Germinal center (tissue), 1 donor: ENCODE measurements around the gene FOXK1.

Experiments
- DNase-seq: peaks from one replicate; pipeline ENCODE4 v3.0.0; 2012; ENCODE audit warnings: mixed read lengths, low spot score

FOXK1 gene

DNA sequence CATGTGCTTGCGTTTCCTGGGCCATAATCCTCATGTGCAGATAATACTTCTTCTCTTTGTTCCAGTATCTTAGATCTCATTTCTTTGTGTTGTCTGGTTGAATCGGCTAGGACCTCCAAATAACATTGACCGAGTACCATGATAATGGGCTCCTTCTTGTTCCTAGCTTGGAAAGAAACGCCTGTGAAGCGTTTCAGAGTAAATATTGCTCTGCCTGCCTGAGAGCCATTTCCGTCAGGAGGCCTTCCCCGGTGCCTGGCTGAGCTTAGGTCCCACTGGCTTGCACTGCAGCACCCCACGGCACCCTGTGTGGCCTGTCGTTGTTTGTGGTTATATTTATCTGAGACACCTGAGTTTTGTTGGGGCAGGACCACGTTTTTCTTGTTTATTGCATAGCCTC, 17.7 kb downstream of the FOXK1 start:
- no peak for DNase-seq

DNA sequence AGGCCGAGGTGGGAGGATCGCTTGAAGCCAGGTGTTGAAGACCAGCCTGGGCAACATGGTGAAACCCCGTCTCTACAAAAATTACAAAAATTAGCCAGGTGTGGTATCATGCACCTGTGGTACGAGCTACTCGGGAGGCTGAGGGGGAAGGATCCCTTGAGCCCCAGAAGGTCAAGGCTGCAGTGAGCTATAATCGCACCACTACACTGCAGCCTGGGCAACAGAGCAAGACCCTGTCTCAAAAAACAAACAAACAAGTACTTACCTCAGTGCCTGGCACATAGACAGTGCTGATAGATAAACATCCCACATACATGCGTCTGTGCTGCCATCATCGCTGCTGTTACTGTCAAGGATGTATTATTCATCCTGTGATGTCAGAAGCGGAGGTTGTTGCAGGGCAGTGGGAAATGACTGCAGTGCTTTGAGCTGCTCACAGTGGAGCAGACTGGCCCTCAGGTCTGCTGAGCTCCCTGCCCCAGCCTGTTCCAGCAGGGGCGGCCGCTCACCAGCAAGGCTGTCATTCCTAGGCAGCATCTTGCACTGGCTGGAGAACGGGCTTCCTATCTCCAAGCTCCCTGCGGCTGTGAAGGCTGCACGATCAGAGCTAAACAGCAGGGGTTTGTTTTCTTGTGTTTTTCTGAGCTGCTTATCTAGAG, 18.6 kb downstream of the FOXK1 start:
- no peak for DNase-seq

DNA sequence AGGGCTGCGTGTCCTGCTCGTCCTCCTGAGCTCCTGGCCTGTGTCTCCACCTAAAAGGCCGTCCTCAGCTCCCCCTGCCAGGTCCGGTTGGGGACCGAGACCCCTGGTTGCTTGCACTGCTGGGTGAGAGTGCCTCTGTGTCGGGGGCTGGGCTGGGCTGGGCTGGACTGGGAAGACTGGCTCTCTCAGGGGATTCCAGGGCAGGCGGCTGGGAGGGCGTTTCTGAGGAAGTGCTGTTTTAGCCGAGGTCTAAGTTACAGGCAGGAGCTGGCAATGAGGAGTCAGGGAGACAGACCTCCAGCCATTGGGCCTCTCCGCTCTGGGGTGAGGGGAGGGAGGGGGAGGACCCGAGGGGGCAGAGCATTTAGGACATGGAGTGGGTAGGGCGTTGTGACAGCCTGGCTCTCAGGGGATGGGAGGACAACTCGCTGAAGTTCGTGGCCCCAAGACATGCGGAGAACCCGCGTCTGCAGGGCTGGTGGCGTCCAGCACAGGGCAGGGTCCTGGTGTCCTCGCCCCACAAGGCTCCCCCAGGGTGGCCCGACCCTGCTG, 20.9 kb downstream of the FOXK1 start:
- DNase-seq: no peak

DNA sequence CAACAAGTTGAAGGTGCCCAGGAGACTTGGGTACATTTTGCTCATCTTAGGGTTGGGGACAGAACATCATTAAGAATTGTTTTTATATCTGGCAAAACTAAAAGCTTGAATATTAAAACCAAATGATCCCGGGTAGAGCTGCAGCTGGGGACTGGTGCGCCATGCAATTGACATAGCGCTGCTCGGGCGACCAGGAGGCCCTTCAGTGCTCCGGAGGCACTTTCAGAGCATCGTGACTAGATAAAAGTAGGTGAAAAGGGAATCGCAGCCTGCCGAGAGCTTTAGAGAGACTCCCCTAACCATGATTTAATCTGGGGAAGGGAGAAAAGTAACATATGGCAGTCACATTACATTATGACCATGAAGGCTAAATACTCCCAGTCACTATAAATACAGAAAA, 21.4 kb downstream of the FOXK1 start:
- DNase-seq: no peak

DNA sequence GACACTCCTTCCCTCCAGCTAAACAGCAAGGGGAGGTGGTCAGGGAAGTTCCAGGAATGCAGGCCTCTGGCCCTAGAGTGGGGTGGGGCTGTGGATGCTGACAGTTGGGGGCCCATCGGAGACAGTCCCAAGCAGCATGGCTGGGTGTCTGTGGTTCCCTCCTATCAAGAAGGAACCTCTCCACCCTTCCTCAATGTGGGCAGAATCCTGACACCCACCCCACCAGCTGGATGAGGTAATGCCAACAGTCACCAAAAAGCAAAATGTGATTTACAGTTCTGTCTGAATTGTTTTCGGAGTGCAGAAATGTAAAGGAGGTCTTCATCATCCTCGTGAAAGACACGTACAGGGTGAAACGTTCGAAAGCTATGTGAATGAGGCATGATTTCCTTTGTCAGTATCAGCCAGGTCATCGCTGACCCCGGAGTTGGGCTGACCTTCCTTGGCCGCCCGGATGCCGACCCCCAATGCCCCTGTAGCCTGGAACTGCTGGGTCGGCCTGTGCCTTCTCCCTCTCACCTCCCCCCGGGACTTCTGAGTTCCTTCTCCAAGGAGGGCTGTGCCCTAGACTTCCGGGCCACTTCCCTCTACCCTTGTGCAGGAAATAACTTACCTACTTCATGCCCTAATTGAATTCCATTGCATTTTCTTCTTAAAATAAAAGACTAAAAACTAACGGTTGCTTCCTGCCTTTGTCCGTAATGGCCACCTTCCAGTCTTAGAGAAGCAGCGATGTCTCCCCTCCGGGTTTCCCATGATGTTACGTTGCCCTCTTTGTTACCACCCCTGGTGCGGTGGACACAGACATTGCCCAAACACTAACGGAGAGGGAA, 24.5 kb downstream of the FOXK1 start:
- no peak for DNase-seq

DNA sequence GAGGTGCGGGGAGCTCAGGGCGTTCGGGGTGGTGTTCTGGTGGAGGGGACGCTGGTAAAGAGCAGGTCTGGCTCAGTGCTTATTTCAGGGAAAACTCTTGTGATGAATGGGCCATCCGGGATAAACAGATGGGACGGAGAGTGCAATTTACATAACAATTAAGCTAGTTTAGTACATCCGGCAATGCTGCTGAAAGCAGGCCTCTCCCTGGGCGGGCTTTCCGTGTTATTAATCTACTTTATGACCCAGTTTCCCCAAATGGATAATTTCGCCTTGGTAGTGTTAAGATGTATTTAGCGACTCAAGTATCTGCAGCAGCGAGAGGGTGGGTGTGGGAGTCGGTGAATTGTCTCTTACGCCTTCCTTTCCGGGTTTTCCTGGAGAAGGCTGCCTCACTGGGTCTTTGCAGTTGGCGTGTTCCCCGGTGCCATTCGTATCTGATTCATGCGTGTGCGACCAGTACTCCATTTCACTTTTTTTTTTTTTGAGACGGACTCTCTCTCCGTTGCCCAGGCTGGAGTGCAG, 25.2 kb downstream of the FOXK1 start:
- no peak for DNase-seq

DNA sequence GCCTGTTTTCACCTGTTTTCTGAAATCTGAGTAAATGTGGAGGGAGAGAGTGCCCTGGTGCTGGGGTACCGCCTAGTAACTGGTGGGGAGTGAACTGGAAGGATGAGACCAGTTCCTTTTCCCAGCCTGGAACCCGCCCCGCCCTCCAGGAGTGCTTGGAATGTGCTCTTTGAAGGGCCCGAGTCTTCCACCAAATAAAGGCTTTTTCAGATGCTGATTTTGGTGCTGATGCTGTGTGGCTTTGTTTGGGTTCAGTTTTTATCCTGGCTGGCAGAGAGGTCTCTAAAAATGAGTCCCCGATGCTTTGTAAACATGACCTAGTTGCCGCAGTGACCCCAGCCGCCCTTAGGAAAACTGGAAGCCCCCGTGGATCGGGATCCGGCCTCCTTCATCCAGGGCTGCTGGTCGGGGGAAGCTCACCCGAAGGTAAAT, 25.9 kb downstream of the FOXK1 start:
- DNase-seq: no peak

DNA sequence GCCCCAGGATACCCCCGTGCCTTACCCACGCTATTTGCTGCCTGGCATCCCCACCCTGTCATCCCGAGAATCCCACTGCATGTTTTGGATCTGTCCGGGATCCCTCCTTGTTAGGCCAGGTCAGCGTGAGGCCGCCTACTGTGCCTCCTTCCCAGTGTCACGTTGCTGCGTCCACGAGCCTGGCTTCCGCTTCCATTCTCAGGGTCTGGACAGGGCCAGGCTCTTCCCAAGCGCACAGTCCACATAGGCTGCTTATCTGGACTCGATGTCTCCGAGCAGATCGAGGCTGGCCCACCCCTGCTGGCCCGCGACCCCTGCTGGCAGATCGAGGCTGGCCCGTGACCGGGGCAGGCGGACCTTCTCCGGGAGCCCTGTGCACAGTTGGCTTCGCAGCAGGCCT, 27.1 kb downstream of the FOXK1 start:
- DNase-seq: no peak

DNA sequence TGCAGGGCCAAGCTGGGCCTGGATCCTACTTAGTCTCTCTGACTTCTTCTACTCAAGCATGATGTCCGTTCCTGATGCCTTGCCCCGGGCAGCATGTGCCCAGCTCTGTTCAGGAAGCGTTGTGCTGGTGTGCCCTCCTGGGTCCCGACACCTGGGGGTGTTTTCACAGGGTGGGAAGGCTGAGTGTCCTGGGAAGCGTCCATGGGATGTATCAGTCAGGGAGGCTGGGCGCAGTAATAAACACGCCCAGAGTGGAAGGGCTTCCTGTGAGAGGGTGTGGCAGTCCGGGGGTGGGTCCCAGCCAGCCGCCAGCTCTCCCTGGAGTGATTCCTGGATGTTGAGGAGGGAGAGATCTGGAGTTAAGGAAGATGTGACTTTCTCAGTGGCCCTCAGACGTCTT, 29.0 kb downstream of the FOXK1 start:
- no peak for DNase-seq

DNA sequence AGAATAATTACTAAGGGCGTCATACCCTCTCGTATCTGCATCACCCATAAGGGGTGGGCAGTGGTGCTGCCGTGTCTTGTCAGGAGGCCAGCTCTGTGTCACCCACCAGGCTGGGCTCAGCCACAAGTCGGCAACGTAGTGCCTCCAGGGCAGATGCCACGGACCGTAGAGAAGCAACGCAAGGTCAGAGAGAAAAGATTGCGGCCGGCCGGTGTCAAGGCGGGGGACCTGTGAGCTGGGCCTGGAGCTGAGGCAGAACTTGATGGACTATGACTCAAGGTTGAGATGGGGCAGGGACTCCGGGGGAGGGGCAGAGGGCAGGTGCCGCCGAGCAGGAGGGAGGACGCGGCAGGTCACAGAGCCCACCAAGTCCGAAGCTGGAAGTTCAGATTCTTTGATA, 29.5 kb downstream of the FOXK1 start:
- DNase-seq: no peak

DNA sequence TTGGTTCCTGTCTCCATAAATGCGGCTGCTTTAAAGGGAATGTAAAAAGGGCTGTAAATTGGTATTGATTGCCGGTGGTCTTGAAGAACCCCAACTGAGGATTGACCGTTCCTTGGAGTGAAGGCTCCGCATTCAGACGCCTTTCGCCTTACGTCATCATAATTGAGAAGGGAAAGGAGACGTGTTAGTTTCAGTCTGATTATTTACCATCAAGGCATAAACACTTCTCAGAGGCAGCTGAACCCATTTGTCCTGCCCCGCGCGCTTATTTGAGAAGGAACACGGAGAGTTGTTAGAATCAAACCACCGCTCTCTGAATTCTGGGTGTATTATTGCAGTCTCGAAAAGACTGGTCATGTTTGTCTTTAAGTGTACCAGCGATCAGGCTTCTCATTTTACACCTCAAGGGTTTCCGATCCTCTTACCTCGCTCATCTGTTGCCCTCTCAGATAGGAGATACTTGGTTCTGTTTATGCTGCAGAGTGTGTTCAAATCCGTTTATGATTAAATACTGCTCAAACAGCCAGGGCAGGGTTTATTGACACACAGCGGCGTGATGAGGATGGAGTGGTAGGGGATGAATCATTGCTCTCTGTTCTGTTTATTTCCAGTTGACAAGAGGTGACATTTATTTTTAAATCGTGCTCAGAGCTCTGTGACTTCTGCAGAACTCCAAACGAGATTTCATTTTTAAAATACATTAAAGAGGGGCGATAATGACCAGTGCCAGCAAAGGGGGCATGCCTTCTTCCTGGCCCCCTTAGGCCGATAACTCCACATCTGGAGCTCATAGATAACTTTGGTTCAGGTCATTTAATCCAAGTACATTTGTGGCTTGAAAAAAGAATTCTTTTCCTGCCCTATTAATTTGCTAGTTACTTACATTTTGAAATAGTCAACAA, 30.4 kb downstream of the FOXK1 start:
- peak; percentile 62 for DNase-seq

DNA sequence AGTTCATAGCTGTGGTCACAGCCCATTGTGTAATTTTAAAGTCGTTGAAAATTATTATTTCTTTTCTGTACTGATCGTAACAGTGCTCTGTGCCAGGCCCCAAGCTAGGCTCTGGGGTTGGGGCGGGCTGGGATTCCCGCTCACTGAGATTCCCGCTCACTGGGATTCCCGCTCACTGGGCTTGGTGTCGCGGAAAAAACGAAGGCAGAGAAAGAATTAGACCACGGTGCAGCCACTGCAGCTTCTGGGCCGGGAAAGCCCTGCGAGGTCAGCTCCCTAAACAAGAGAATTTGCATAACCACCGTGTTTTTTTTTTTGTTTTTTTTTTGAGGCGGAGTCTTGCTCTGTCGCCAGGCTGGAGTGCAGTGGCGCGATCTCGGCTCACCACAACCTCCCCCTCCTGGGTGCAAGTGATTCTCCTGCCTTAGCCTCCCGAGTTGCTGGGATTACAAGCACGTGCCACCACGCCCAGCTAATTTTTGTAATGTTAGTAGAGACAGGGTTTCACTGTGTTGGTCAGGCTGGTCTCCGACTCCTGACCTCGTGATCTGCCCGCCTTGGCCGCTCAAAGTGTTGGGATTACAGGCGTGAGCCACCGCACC, 31.2 kb downstream of the FOXK1 start:
- peak; percentile 73 for DNase-seq

DNA sequence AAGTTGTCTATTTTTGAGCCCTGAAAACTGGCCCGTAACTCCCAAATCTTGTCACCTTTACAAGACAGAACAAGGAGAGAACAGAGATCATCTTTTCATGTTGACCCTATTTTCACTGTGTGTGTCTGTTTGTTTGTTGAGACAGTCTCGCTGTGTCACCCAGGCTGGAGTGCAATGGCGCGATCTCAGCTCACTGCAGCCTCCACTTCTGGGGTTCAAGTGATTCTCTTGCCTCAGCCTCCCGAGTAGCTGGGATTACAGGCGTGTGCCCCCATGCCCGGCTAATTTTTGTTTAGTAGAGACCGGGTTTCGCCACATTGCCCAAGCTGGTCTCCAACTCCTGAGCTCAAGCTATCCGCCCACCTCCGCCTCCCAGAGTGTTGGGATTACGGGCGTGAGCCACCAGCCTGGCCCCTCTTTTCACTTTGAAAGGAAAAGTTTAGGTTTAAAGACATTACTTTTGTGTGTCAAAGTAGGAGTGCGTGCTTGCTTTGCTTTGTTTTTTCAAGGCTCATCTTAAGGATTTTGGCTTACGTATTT, 32.1 kb downstream of the FOXK1 start:
- no peak for DNase-seq

DNA sequence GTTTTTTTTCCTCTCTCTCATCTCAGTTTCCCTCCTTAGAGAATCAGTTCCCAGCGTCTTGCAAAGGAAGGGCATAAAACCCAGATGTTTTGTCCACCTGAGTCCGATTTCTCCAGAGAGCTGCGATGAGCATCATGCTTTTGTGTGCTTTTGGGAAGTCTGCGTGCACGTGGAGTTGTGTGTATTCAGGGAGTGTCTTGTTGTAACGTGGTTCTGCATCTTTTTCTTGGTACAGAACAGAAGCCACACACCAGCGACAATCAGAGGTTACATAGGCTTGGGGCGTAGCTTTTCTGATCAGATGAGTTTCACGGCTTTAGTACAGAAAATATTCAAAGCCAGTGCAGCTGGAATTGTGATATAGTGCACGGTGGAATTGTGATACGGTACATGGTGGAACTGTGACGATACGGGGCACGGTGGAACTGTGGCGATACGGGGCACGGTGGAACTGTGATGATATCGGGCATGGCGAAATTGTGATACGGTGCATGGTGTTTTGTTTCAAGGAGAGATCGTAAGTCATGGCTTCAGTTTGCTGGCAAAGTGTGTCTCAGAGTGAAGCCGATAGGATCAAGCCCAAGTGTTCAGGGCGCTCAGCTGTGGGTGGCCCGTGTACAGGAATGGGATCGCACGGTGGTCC, 32.8 kb downstream of the FOXK1 start:
- no peak for DNase-seq

DNA sequence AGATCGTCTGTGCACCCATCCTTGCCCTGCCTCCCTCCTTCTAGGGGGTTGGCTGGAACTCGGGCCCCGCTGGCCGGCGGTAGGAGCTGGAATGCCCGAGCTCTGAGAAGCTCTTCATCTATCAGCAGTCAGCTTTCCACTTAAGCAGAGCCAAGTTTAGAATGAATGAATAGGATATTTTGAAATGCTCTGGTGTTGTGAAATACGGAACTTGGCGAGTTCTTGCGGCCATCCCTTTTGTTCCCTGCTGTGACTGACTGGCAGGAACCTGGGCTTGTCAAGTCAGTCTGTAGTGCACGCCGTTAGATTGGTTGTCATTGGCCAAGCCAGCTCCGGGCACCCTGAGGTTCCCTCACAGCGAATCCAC, 33.3 kb downstream of the FOXK1 start:
- DNase-seq: no peak

DNA sequence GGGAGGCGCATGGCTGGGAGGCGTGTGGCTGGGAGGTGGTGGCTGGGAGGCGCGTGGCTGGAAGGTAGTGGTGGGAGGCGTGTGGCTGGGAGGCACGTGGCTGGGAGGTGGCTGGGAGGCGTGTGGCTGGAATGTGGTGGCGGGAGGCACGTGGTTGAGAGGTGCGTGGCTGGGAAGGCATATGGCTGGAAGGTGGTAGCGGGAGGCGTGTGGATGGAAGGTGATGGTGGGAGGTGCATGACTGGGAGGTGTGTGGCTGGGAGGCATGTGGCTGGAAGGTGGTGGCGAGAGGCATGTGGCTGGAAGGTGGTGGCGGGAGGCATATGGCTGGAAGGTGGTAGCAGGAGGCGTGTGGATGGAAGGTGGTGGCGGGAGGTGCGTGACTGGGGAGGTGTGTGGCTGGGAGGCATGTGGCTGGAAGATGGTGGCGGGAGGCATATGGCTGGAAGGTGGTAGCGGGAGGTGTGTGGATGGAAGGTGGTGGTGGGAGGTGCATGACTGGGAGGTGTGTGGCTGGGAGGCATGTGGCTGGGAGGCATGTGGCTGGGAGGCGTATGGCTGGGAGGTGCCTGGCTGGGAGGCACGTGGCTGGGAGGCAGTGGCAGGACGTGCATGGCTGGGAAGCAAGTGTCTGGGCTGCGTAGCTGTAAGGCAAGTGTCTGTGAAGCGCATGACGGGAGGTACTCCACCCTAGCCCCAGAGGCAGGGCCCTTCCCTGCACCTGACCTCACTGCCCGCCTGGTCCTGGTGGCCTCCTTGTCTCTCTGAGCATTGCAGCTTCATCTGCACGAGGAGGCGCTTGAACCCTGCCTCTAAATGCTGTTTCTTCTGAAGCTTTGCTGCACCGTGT, 35.1 kb downstream of the FOXK1 start:
- DNase-seq: no peak

DNA sequence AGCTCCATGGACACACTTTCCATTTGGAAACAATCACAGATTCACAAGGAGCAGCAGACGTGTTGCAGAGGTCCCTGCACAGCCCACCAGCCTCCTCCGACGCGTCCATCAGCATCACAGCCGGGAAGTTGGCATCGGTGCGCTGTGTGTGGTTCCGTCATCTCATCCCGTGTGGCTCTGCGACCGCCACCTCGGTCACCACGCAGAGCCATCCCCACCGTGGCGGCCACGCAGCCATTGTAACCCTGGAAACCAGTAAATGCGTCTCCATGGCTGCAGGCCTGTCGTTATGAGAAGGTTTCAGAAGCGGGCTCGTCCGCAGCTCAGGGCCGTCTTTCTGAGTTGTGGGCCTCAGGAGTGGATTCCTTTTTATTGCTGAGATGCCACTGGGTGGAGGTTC, 36.0 kb downstream of the FOXK1 start:
- DNase-seq: no peak

DNA sequence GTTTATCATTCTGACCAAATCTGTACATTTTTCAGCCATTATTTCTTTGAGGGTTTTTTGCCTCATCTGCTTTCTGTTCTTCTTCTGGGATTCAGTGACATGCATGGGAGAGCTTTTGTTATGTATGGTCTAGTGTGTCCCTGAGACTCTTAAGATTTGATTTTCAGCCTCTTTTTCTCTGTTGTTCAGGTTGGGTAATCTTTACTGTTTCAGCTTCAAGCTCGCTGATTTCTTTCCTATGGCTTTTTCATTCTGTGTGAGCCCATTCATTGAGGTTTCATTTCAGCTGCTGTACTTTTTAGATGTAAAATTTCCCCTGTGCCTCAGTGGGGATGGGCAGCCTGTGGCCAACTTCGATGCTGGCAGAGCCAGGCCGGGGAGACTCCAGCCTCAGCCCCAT, 38.1 kb downstream of the FOXK1 start:
- DNase-seq: no peak

DNA sequence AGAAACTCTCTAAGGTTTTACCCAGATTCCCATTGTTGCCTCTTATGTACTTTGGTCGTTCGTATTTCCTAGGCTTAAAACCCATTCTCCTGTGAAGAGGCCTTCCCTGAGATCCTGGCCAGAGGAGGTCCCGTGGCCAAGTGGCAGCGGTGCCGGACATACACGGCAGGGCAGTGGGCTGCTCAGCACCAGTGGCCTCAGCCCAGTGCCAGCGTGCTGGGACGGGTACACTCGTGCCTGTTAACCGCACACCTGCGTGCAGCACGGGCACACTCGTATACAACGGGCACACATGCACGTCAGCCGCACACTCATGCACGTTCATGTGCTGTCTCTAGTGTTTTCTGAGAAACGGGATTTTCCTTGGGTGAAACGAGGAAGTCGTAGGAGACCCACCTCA, 40.2 kb downstream of the FOXK1 start:
- DNase-seq: no peak
